ENCODE results near the gene BOD1L2. TPM values are rescaled to one million over a fixed set of nuclear protein-coding genes. Genes with fewer than 3 reads are reported as not detected.

Gene BOD1L2
- polyA plus RNA-seq (2011; rRNA removed) (not detected in 2 replicates), polyA plus RNA-seq (2017; fragmentation: RNase III; extraction: RNeasy Plus Mini Kit Qiagen cat#74134 plus additional on column Dnase treatment) (not detected in 3 replicates), polyA minus RNA-seq (2011; rRNA and poly(A)+ RNA removed) (not detected in 2 replicates)
- polyA plus RNA-seq (2012; cell fraction: cytosol; rRNA removed): not detected in 2 replicates
- polyA plus RNA-seq (2012; cell fraction: nucleus; rRNA removed): not detected in 2 replicates

GRCh38 chr18:57146956-57147636 is at the start of gene BOD1L2:
BOD1L2 (plus strand) TSS chr18:57147087; CDS start chr18:57147313, 226 bp downstream.
- TF ChIP-seq FOSB (CRISPR knock-in tag; IDR thresholded peaks at IDR 0.05) (no peak), HOXA7 (CRISPR knock-in tag; IDR thresholded peaks at IDR 0.05) (no peak), MAZ (IDR thresholded peaks at IDR 0.05; ENCODE audit: borderline replicate concordance, low read depth, low read length) (no peak), MAFK (IDR thresholded peaks at IDR 0.05; ENCODE audit: partially characterized antibody) (no peak), RAD21 (conservative IDR thresholded peaks at IDR 0.05 in 1 of 2, IDR thresholded peaks at IDR 0.05 in 1 of 2) (no peak), CEBPB (IDR thresholded peaks at IDR 0.05) (no peak), HOXB13 (CRISPR knock-in tag; IDR thresholded peaks at IDR 0.05; ENCODE audit: low read depth) (no peak), HDAC2 (IDR thresholded peaks at IDR 0.05) (no peak), CBX2 (IDR thresholded peaks at IDR 0.05; ENCODE audit: borderline replicate concordance, low read depth) (no peak), ZC3H11A (IDR thresholded peaks at IDR 0.05) (no peak), BCL3 (IDR thresholded peaks at IDR 0.05) (no peak), BHLHE40 (IDR thresholded peaks at IDR 0.05; ENCODE audit: low read depth, low read length) (no peak), CHD4 (IDR thresholded peaks at IDR 0.05; ENCODE audit: borderline replicate concordance) (no peak), RARB (CRISPR knock-in tag; IDR thresholded peaks at IDR 0.05) (no peak), JUN (IDR thresholded peaks at IDR 0.05) (no peak), TFCP2L1 (CRISPR knock-in tag; IDR thresholded peaks at IDR 0.05) (no peak), CTCF (IDR thresholded peaks at IDR 0.05) (no peak), RNF2 (IDR thresholded peaks at IDR 0.05; ENCODE audit: borderline replicate concordance, low read depth) (no peak)
- H3K27ac ChIP-seq: no peak within 1 kb of the TSS
- FAIRE-seq (no peak), DNase-seq (ENCODE audit: low read depth in 1 of 2, low spot score in 1 of 2) (no peak), ATAC-seq (no peak)
- H3K4me3 ChIP-seq: no peak within 1 kb of the TSS
- H3K4me1 ChIP-seq: no peaks in the 10 kb centered on the region
- CTCF ChIA-PET: interaction anchor here (1.0 to 1.9 kb wide), 3 partner anchors 21 to 291 kb away, joined by 3 to 5 read pairs (median 5); no protein-coding TSS in a partner anchor
- no peak within 1 kb of the TSS for H3K4me2 ChIP-seq
- WGBS (ENCODE audit: missing lambda C conversion rate): 66% methylated on average over 24 of the region's 50 CpGs
- no peaks in the 10 kb centered on the region for H3K9me3 ChIP-seq
- POLR2A ChIA-PET: no interaction called here

- CTCF ChIA-PET: interaction anchor here (1.2 kb wide), 1 partner anchor 40 kb away, joined by 3 read pairs; no protein-coding TSS in a partner anchor
- TF ChIP-seq, protein P1, sequence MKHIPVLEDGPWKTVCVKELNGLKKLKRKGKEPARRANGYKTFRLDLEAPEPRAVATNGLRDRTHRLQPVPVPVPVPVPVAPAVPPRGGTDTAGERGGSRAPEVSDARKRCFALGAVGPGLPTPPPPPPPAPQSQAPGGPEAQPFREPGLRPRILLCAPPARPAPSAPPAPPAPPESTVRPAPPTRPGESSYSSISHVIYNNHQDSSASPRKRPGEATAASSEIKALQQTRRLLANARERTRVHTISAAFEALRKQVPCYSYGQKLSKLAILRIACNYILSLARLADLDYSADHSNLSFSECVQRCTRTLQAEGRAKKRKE (CRISPR knock-in tag; IDR thresholded peaks at IDR 0.05; ENCODE audit: low read depth): no peak
- TF ChIP-seq, protein P2, sequence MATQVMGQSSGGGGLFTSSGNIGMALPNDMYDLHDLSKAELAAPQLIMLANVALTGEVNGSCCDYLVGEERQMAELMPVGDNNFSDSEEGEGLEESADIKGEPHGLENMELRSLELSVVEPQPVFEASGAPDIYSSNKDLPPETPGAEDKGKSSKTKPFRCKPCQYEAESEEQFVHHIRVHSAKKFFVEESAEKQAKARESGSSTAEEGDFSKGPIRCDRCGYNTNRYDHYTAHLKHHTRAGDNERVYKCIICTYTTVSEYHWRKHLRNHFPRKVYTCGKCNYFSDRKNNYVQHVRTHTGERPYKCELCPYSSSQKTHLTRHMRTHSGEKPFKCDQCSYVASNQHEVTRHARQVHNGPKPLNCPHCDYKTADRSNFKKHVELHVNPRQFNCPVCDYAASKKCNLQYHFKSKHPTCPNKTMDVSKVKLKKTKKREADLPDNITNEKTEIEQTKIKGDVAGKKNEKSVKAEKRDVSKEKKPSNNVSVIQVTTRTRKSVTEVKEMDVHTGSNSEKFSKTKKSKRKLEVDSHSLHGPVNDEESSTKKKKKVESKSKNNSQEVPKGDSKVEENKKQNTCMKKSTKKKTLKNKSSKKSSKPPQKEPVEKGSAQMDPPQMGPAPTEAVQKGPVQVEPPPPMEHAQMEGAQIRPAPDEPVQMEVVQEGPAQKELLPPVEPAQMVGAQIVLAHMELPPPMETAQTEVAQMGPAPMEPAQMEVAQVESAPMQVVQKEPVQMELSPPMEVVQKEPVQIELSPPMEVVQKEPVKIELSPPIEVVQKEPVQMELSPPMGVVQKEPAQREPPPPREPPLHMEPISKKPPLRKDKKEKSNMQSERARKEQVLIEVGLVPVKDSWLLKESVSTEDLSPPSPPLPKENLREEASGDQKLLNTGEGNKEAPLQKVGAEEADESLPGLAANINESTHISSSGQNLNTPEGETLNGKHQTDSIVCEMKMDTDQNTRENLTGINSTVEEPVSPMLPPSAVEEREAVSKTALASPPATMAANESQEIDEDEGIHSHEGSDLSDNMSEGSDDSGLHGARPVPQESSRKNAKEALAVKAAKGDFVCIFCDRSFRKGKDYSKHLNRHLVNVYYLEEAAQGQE (IDR thresholded peaks at IDR 0.05): peak; percentile 92
- TF ChIP-seq EHMT2 (IDR thresholded peaks at IDR 0.05; ENCODE audit: low read depth): peak; percentile 64; the same call in 1 of the 2 replicates
- DNase-seq (ENCODE audit: low read depth in 1 of 2, low spot score in 1 of 2) (no peak), FAIRE-seq (no peak), ATAC-seq (no peak)
- POLR2A ChIA-PET: no interaction called here
- Histone ChIP-seq H3K27ac (no peak overlapping the region), H3K4me2 (no peak overlapping the region), H3K4me1 (no peaks in the 10 kb centered on the region), H3K4me3 (no peak overlapping the region), H3K9me3 (no peaks in the 10 kb centered on the region)
- WGBS (ENCODE audit: missing lambda C conversion rate): 6% methylated on average over 4 of the region's 4 CpGs
Measured at GRCh38 chr18:57107140-57107832, 39.6 kb upstream of the BOD1L2 start.
